ENCODE measurements around the gene MAPK8IP2. TPM values are rescaled to one million over a fixed set of nuclear protein-coding genes. Genes with fewer than 3 reads are reported as not detected.

The MAPK8IP2 gene
- total and polyA plus RNA-seq, 2 donors from 2014 or later, result 1.0 to 1.1 TPM

GRCh38 chr22:50575426-50575941, 25.1 kb upstream of the MAPK8IP2 start:
- no peak for TF ChIP-seq CTCF (IDR thresholded peaks at IDR 0.05; ENCODE audit: borderline replicate concordance, extremely low read depth, insufficient read depth)
- peaks cover 0 to 12% (median 0%) of the 10 kb centered on the region in 3 donors for H3K4me1 ChIP-seq (ENCODE audit: control insufficient read depth in 2 of 3, insufficient read depth in 2 of 3, low read depth in 1 of 3, low read length in 3 of 3)
- peaks cover 0 to 11% (median 10%) of the 10 kb centered on the region in 3 donors for H3K36me3 ChIP-seq (ENCODE audit: control insufficient read depth in 2 of 3, insufficient read depth in 3 of 3, low read length in 3 of 3)
- FAIRE-seq (no peak), DNase-seq (no peak)
- no peaks in the 10 kb centered on the region for H3K27me3 ChIP-seq (ENCODE audit: control insufficient read depth, insufficient read depth, low read length)
- peak overlapping the region in 1 of 3 donors; percentile 7 for H3K9ac ChIP-seq (ENCODE audit: low read length in 3 of 3)
- intact Hi-C loops (cut with DNase I), result no loop called here
- no peak overlapping the region for H3K4me3 ChIP-seq (ENCODE audit: low read length in 3 of 3)
- H3K9me3 ChIP-seq (ENCODE audit: control insufficient read depth in 2 of 3, insufficient read depth in 1 of 3, low read length in 3 of 3), result no peaks in the 10 kb centered on the region
- no peak overlapping the region for H3K27ac ChIP-seq (ENCODE audit: low read depth in 2 of 2, low read length in 2 of 2)

- H3K27me3 ChIP-seq (ENCODE audit: control insufficient read depth, insufficient read depth, low read length), result no peaks in the 10 kb centered on the region
- no peaks in the 10 kb centered on the region for H3K9me3 ChIP-seq (ENCODE audit: control insufficient read depth in 2 of 3, insufficient read depth in 1 of 3, low read length in 3 of 3)
- TF ChIP-seq CTCF (IDR thresholded peaks at IDR 0.05; ENCODE audit: borderline replicate concordance, extremely low read depth, insufficient read depth), result no peak
- peak in 4 of 5 donors; percentile 62 to 74 (median 69) for DNase-seq
- peaks cover 0 to 8% (median 0%) of the 10 kb centered on the region in 3 donors for H3K4me1 ChIP-seq (ENCODE audit: control insufficient read depth in 2 of 3, insufficient read depth in 2 of 3, low read depth in 1 of 3, low read length in 3 of 3)
- peaks cover 0 to 9% (median 8%) of the 10 kb centered on the region in 3 donors for H3K36me3 ChIP-seq (ENCODE audit: control insufficient read depth in 2 of 3, insufficient read depth in 3 of 3, low read length in 3 of 3)
- intact Hi-C loops (cut with DNase I), result no loop called here
- FAIRE-seq, result no peak
- H3K27ac ChIP-seq (ENCODE audit: low read depth in 2 of 2, low read length in 2 of 2), result no peak overlapping the region
- no peak overlapping the region for H3K9ac ChIP-seq (ENCODE audit: low read length in 3 of 3)
- H3K4me3 ChIP-seq (ENCODE audit: low read length in 3 of 3), result no peak overlapping the region
These were observed 24.5 kb upstream of the MAPK8IP2 start for GRCh38 chr22:50576070-50576469.

GRCh38 chr22:50576806-50577696, 23.5 kb upstream of the MAPK8IP2 start:
- FAIRE-seq (no peak), DNase-seq (no peak)
- Histone ChIP-seq H3K27ac (ENCODE audit: low read depth in 2 of 2, low read length in 2 of 2) (no peak overlapping the region), H3K27me3 (ENCODE audit: control insufficient read depth, insufficient read depth, low read length) (no peaks in the 10 kb centered on the region), H3K4me3 (ENCODE audit: low read length in 3 of 3) (no peak overlapping the region), H3K9me3 (ENCODE audit: control insufficient read depth in 2 of 3, insufficient read depth in 1 of 3, low read length in 3 of 3) (no peaks in the 10 kb centered on the region), H3K4me1 (ENCODE audit: control insufficient read depth in 2 of 3, insufficient read depth in 2 of 3, low read depth in 1 of 3, low read length in 3 of 3) (peaks cover 0 to 16% (median 0%) of the 10 kb centered on the region in 3 donors), H3K36me3 (ENCODE audit: control insufficient read depth in 2 of 3, insufficient read depth in 3 of 3, low read length in 3 of 3) (peaks cover 0 to 5% (median 0%) of the 10 kb centered on the region in 3 donors), H3K9ac (ENCODE audit: low read length in 3 of 3) (peak overlapping the region in 1 of 3 donors; percentile 19)
- intact Hi-C loops (cut with DNase I), result no loop called here
- no peak for TF ChIP-seq CTCF (IDR thresholded peaks at IDR 0.05; ENCODE audit: borderline replicate concordance, extremely low read depth, insufficient read depth)

Measured in kidney (tissue), 14 donors.